AG04449 (cell line): Measurements from ENCODE around the gene CD2.

Experiments used
- CTCF ChIA-PET: fragments of 350-600 bp; formaldehyde crosslinking; extraction: SDS; loops from one replicate; lab custom pipeline; 2021; ENCODE audit warnings: antibody characterized with exemption; lab: Yijun Ruan, JAX
- POLR2A ChIA-PET: fragments of 400-600, 350-600 bp; formaldehyde crosslinking; extraction: SDS; loops from one replicate; lab custom pipeline; 2020; ENCODE audit warnings: antibody characterized with exemption, inconsistent platforms; lab: Yijun Ruan, JAX
- DNase-seq: peaks from one replicate; pipeline ENCODE4 v3.0.0-alpha.2; 2010; ENCODE audit warnings: low read depth, low spot score
- H3K4me3 ChIP-seq: 2 replicates; pipeline ENCODE4 v1.5.1; 2011; ENCODE audit warnings: low read depth, mild to moderate bottlenecking, control low read depth, low read length
- TF ChIP-seq, protein P1 (sequence below): IDR thresholded peaks from one replicate; pipeline ENCODE4 v1.5.1; 2011; ENCODE audit warnings: mild to moderate bottlenecking, moderate library complexity, low read length, control low read depth, inconsistent platforms; ENCODE audit not compliant: insufficient read depth; ENCODE audit errors: missing control alignments

CD2 gene

GRCh38 chr1:116760487-116760886 is 6.3 kb downstream of the CD2 start:
- POLR2A ChIA-PET = no interaction called here
- no peak overlapping the region for H3K4me3 ChIP-seq
- TF ChIP-seq, protein P1, sequence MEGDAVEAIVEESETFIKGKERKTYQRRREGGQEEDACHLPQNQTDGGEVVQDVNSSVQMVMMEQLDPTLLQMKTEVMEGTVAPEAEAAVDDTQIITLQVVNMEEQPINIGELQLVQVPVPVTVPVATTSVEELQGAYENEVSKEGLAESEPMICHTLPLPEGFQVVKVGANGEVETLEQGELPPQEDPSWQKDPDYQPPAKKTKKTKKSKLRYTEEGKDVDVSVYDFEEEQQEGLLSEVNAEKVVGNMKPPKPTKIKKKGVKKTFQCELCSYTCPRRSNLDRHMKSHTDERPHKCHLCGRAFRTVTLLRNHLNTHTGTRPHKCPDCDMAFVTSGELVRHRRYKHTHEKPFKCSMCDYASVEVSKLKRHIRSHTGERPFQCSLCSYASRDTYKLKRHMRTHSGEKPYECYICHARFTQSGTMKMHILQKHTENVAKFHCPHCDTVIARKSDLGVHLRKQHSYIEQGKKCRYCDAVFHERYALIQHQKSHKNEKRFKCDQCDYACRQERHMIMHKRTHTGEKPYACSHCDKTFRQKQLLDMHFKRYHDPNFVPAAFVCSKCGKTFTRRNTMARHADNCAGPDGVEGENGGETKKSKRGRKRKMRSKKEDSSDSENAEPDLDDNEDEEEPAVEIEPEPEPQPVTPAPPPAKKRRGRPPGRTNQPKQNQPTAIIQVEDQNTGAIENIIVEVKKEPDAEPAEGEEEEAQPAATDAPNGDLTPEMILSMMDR = no peak
- no peak for DNase-seq
- CTCF ChIA-PET = interaction anchor here (0.6 kb wide), 1 partner anchor 296 kb away, joined by 3 read pairs; no protein-coding TSS in a partner anchor

GRCh38 chr1:116760996-116761665 is 6.9 kb downstream of the CD2 start:
- no peak for DNase-seq
- ChIA-PET CTCF (interaction anchor here (0.6 kb wide), 1 partner anchor 296 kb away, joined by 3 read pairs; no protein-coding TSS in a partner anchor), POLR2A (no interaction called here)
- TF ChIP-seq, protein P1 = no peak
- no peak overlapping the region for H3K4me3 ChIP-seq

DNA sequence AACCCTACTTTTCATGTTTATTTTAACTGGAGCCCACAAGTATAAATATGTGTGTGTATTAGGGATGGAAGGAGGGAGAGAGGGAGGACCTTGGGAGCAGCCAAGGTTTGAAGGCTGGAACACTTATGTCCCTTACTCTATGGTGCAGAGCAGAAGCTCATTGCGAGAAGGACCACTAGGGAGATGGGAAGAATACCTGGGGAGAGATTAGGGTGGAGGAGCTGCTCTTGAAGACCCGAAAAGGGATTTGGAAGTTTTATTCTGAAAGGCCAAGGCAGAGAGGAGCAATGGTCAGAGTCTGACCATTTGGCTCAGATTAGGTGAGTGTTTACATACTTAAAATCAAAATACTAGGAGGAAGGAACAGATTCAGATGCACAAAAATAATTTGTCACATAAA is 8.1 kb downstream of the CD2 start:
- DNase-seq = no peak
- H3K4me3 ChIP-seq = no peak overlapping the region
- POLR2A ChIA-PET = no interaction called here
- CTCF ChIA-PET = interaction anchor here (1.2 kb wide), 1 partner anchor 25 kb away, joined by 3 read pairs; no protein-coding TSS in a partner anchor
- TF ChIP-seq, protein P1 = no peak

GRCh38 chr1:116762781-116763115 is 8.5 kb downstream of the CD2 start:
- CTCF ChIA-PET = interaction anchor here (1.2 kb wide), 1 partner anchor 25 kb away, joined by 3 read pairs; no protein-coding TSS in a partner anchor
- TF ChIP-seq, protein P1 = no peak
- no peak overlapping the region for H3K4me3 ChIP-seq
- POLR2A ChIA-PET = no interaction called here
- DNase-seq = no peak

DNA sequence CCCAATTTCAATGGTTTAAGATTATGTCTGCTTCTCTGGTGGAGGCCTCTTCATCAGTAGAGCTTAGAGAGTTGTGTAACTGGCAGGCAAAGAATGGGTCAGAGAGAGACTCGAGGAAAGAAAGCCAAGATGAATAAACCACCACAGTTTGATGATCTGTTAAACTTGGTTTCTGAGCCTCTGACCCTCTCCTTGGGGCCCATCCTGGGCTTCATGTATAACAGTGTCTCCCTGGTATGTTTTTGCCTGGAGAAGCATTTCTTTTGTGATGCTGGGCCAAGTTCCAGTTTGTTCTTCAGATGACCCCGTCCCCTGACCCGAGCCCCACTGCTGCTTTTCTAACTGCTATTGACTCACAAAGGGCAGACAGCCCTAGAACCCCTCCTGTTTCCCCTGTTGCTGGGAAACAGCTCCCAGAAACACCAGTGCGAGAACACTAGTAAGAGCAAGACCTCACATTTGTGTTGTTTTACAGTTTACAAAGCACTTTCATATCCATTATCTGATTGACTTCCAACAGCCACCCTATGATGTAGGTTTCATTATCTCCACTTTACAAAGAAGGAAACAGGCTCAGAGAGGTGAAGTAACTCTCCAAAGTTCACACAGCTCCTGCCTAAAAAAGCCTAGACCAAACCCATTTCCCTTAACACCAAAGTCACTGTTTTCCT is 9.0 kb downstream of the CD2 start:
- CTCF ChIA-PET = interaction anchor here (1.2 to 2.4 kb wide), 7 partner anchors 9 to 293 kb away, joined by 3 to 12 read pairs (median 5); no protein-coding TSS in a partner anchor
- no peak for DNase-seq

More for the DNA sequence above, 9.0 kb downstream of the CD2 start:
- no peak overlapping the region for H3K4me3 ChIP-seq
- TF ChIP-seq, protein P1 = no peak
- POLR2A ChIA-PET = no interaction called here
